Cardiac muscle cell (in vitro differentiated cells and primary cell): ENCODE data around the gene LSMEM2. TPM values are rescaled to one million over a fixed set of nuclear protein-coding genes. Genes with fewer than 3 reads are reported as not detected.
"Not testable (repeated sequence)": the region's sequence is repeated elsewhere in the genome, so short reads cannot be mapped to it uniquely, and the experiment has no call there.

ENCODE experiments used
- DNase-seq, 2 donors: peaks; one replicate each; pipeline versions ENCODE4 v3.0.0 to v3.0.0-alpha.2; 2010 to 2017; ENCODE audit warnings: low read depth in 1 of 2, low spot score in 1 of 2
- H3K27ac ChIP-seq: fragments of 200-600 bp; sonication (generic); 2 replicates; pipeline ENCODE4 v1.5.1; 2016
- H3K27me3 ChIP-seq: fragments of 200-600 bp; sonication (generic); 2 replicates; pipeline ENCODE4 v1.6.0; 2016; ENCODE audit warnings: control low read depth
- H3K36me3 ChIP-seq: fragments of 200-600 bp; sonication (generic); 2 replicates; pipeline ENCODE4 v1.5.1; 2016; ENCODE audit warnings: control low read depth
- H3K4me1 ChIP-seq: fragments of 200-600 bp; sonication (generic); 2 replicates; pipeline ENCODE4 v1.8.1; 2017; ENCODE audit warnings: low read depth, mild to moderate bottlenecking, mixed run types
- H3K4me3 ChIP-seq: fragments of 200-600 bp; sonication (generic); 2 replicates; pipeline ENCODE4 v1.5.1; 2016; ENCODE audit warnings: mild to moderate bottlenecking
- H3K9me3 ChIP-seq: fragments of 200-600 bp; sonication (generic); 2 replicates; pipeline ENCODE4 v1.5.1; 2017; ENCODE audit warnings: low read depth, mild to moderate bottlenecking, control low read depth
- polyA plus RNA-seq: library from polyadenylated mRNA; unstranded; fragments of >200 nt; fragmentation: Nextera tagmentation; extraction: Ambion mirVana; gene quantifications from 2 replicates; pipeline ENCODE4 v1.2.1, GENCODE V29; 2016
- total RNA-seq: library from RNA; depleted of rRNA; stranded (reverse); fragments of >200 nt; gene quantifications from 2 replicates; pipeline ENCODE4 v1.2.3, GENCODE V29; 2016
- TF ChIP-seq, protein P1 (sequence below): IDR thresholded peaks from 2 replicates; pipeline ENCODE4 v1.5.1; 2012; ENCODE audit warnings: low read depth, mild to moderate bottlenecking, low read length

LSMEM2 gene
- total and polyA plus RNA-seq, 2 experiments from 2014 or later: 18.1 to 29.2 TPM

DNA sequence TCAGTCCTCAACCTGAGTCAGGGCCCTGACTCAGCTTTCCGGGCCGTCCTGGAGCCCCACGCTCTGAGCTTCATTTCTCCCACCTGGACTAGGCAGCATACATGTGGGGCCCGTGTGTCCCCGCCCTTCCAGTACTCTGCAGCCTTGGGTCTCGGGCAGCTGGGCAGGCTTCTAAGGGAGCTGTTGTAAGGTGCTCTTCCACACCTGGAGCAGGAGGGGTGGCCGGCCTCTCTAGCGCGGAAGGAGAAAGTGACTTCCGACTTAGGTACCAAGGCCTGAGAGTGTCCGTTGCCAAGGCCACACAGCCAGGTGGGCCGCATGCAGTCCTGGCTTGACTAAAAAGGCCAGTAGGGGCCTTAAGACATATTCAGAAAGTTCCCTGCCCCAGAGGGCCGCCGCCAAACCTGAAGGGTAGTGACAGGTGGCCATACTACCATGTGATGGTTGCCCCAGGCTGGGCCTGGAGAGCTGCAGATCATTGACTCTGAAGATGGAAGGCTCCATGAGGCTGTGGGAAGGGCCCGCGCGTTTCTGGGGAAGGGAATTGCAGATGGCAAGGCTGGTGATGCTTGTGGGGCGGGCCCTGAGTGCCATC, 19.4 kb upstream of the LSMEM2 start:
- H3K4me1 ChIP-seq: peaks cover 23% of the 10 kb centered on the region
- peak overlapping the region; percentile 97 for H3K27ac ChIP-seq
- H3K9me3 ChIP-seq: no peaks in the 10 kb centered on the region
- no peak overlapping the region for H3K4me3 ChIP-seq
- no peak for DNase-seq
- H3K27me3 ChIP-seq: no peaks in the 10 kb centered on the region
- H3K36me3 ChIP-seq: peaks cover 23% of the 10 kb centered on the region
- TF ChIP-seq, protein P1, sequence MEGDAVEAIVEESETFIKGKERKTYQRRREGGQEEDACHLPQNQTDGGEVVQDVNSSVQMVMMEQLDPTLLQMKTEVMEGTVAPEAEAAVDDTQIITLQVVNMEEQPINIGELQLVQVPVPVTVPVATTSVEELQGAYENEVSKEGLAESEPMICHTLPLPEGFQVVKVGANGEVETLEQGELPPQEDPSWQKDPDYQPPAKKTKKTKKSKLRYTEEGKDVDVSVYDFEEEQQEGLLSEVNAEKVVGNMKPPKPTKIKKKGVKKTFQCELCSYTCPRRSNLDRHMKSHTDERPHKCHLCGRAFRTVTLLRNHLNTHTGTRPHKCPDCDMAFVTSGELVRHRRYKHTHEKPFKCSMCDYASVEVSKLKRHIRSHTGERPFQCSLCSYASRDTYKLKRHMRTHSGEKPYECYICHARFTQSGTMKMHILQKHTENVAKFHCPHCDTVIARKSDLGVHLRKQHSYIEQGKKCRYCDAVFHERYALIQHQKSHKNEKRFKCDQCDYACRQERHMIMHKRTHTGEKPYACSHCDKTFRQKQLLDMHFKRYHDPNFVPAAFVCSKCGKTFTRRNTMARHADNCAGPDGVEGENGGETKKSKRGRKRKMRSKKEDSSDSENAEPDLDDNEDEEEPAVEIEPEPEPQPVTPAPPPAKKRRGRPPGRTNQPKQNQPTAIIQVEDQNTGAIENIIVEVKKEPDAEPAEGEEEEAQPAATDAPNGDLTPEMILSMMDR: no peak

DNA sequence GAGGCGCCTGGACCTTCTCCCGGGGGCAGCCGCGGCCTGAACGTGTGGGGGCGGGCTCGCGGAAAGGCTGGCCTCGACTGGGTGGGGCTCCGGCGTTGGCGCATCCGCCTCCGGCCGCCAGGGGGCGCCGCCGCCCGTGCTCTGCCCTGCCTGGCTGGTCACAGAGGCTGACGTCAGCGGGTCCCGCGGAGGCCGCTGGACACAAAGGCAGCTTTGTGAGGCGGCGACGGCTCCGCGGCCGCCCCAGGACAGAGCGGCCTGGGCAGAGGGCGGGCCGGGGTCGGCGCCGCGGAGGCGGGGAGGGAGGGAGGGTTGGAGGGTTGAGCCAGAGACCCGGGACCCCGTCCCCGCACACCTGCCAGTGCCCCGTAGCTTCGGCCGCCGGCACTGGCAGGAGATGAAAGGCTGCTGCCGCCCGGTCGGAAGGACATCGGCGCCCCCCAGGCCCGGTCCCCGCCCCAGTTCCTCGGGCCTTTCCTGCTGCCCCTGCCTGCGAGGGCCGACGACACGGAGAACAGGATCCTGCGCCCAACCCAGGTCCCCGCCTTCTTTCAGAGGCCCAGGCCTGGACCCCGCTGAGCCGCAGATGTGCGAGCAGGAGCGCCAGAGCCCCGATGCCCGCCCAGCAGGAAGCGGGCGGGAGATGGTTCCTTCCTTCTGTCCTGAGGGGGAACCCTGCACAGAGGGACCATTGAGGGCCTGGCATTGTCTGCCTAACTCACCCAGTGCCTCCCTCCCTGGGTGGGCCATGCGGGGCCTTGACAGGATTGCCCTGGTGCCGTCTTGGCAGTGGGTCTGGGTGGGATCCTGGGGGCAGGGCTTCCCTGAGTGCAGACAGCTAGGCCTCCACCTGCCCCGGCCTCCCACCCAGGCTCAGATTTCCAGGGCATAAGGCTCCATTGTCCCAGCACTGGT, 18.6 kb upstream of the LSMEM2 start:
- no peaks in the 10 kb centered on the region for H3K9me3 ChIP-seq
- peak overlapping the region; percentile 97 for H3K27ac ChIP-seq
- H3K27me3 ChIP-seq: no peaks in the 10 kb centered on the region
- H3K4me1 ChIP-seq: peaks cover 27% of the 10 kb centered on the region
- peak; percentile 94 to 95 for DNase-seq
- TF ChIP-seq, protein P1: peak; percentile 90
- H3K4me3 ChIP-seq: peak overlapping the region; percentile 21
- H3K36me3 ChIP-seq: peaks cover 23% of the 10 kb centered on the region

DNA sequence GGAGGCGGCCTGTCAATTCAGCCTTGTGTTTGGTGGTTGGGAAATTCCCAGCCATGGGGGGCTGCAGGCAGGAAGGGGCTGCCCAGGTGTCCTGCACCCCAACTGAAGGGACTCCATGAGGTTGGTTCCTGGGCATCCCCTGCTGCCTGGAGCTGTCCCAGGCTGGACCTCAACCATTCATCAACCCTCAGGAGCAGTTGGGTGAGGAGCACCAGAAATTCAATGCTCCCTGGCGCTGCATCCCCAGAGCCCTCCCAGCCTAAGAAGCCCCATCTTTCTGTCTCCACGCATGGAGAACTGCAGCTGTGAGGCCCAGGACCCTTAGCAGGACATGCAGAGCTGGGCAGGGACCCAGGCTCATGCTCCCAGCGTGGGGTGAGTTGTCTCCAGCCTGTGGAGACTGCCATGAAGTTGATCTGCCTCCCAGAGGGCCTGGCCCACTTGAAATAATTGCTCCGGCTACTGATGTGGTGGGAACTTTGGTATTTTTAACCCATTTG, 17.9 kb upstream of the LSMEM2 start:
- Histone ChIP-seq H3K27me3 (no peaks in the 10 kb centered on the region), H3K4me1 (peaks cover 34% of the 10 kb centered on the region), H3K9me3 (no peaks in the 10 kb centered on the region), H3K36me3 (peaks cover 23% of the 10 kb centered on the region), H3K27ac (peak overlapping the region; percentile 97), H3K4me3 (no peak overlapping the region)
- TF ChIP-seq, protein P1: no peak
- DNase-seq: no peak

DNA sequence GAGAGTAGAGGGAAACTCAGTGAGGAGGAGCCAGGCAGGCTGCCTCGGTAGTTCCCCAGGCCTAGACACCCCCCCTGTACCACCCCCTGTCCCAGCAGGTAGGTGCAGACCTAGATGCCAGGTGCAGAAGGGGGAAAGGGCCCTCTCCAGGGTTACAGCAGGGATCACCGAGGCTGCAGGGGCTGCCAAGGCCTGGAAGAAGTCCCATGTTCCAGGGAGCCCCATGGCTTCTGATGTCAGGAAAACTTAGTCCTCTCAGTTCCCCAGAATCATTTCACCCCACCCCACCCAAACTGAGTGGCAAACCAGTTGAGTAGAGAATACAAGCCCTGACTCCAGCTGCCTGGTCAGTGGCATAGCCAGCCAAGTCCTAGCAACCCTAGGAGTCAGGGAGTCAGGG, 17.4 kb upstream of the LSMEM2 start:
- Histone ChIP-seq H3K4me3 (no peak overlapping the region), H3K4me1 (peaks cover 38% of the 10 kb centered on the region)

DNA sequence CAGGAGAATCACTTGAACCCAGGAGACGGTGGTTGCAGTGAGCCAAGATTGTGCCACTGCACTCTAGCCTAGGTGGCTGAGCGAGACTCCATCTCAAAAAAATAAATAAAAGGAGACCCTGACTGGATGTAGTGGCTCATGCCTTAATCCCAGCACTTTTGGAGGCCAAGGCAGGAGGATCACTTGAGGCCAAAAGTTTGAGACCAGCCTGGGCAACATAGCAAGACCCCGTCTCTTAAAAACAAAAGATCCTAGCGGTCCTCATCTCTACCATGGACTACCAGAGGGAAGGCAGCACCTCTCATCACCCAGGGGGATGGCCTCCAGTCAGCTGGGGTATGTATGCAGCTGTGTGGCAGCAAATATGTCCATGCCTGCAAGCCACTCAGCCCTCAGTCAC, 16.7 kb upstream of the LSMEM2 start:
- peaks cover 45% of the 10 kb centered on the region for H3K4me1 ChIP-seq

More for the DNA sequence above, 17.4 kb upstream of the LSMEM2 start:
- no peak for DNase-seq
- Histone ChIP-seq H3K36me3 (peaks cover 18% of the 10 kb centered on the region), H3K27ac (peak overlapping the region; percentile 97), H3K9me3 (no peaks in the 10 kb centered on the region), H3K27me3 (no peaks in the 10 kb centered on the region)
- TF ChIP-seq, protein P1: no peak

DNA sequence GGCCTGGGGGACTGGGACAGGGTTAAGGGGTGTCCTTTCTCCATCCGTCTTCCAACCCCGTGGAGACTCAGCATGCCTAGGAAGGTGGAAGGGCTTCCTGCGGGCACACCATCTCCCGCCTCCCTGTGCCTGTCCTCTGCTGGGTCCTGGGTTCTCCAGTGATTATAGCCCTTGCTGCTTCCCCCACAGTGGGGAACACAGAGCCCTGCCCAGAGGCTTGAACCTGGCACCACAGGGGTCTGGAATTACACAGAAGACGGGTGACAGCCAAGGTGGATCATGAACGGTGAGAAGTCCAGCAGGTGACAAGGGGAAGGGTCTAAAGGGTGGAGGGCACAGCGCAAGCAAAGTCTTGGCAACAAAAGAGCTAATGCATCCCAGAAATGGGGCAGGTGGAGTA, 16.1 kb upstream of the LSMEM2 start:
- Histone ChIP-seq H3K27ac (peak overlapping the region; percentile 11), H3K4me3 (no peak overlapping the region), H3K36me3 (peaks cover 7% of the 10 kb centered on the region), H3K27me3 (no peaks in the 10 kb centered on the region), H3K9me3 (no peaks in the 10 kb centered on the region), H3K4me1 (peaks cover 51% of the 10 kb centered on the region)
- no peak for DNase-seq
- TF ChIP-seq, protein P1: no peak

More for the DNA sequence above, 16.7 kb upstream of the LSMEM2 start:
- not testable (repeated sequence) for H3K9me3 ChIP-seq, H3K4me3 ChIP-seq, DNase-seq, H3K27me3 ChIP-seq
- peaks cover 11% of the 10 kb centered on the region for H3K36me3 ChIP-seq
- peak overlapping the region; percentile 97 for H3K27ac ChIP-seq
